Astrocyte of the hippocampus (primary cell): Measurements from ENCODE around the gene TBC1D16.
A peak's percentile ranks its signal among the peaks of the same experiment; 100 is the strongest.

Experiments
- DNase-seq: peaks from one replicate; pipeline ENCODE4 v3.0.0; 2011; ENCODE audit warnings: low read depth, low spot score

TBC1D16 gene

GRCh38 chr17:79951361-79952264 is 84.1 kb downstream of the TBC1D16 start:
- peak; percentile 98 for DNase-seq

GRCh38 chr17:79950751-79951150 is 84.9 kb downstream of the TBC1D16 start:
- peak; percentile 86 for DNase-seq

- peak; percentile 37 for DNase-seq
These were observed 85.4 kb downstream of the TBC1D16 start for GRCh38 chr17:79950306-79950705.

GRCh38 chr17:79949656-79950209 is 85.9 kb downstream of the TBC1D16 start:
- DNase-seq = peak; percentile 73

GRCh38 chr17:79948945-79949655 is 86.6 kb downstream of the TBC1D16 start:
- DNase-seq = peak; percentile 79

- DNase-seq = no peak
These were observed 87.2 kb downstream of the TBC1D16 start for GRCh38 chr17:79948406-79948944.

- peak; percentile 95 for DNase-seq
These were observed 88.2 kb downstream of the TBC1D16 start for GRCh38 chr17:79947351-79948031.

- no peak for DNase-seq
These were observed 89.1 kb downstream of the TBC1D16 start for GRCh38 chr17:79946352-79947231.

GRCh38 chr17:79945591-79946255 is 89.9 kb downstream of the TBC1D16 start:
- peak; percentile 51 for DNase-seq

- no peak for DNase-seq
These were observed 90.8 kb downstream of the TBC1D16 start for GRCh38 chr17:79944821-79945391.

GRCh38 chr17:79944251-79944812 is 91.3 kb downstream of the TBC1D16 start:
- no peak for DNase-seq

- no peak for DNase-seq
These were observed 92.1 kb downstream of the TBC1D16 start for GRCh38 chr17:79943347-79944241.

GRCh38 chr17:79942591-79943346 is 92.9 kb downstream of the TBC1D16 start:
- DNase-seq = peak; percentile 46

GRCh38 chr17:79942011-79942405 is 93.7 kb downstream of the TBC1D16 start:
- DNase-seq = no peak

GRCh38 chr17:79941088-79942010 is 94.3 kb downstream of the TBC1D16 start:
- DNase-seq = no peak

- DNase-seq = no peak
These were observed 95.1 kb downstream of the TBC1D16 start for GRCh38 chr17:79940459-79941087.
